ENCODE measurements around the gene ZNF474. TPM values are rescaled to one million over a fixed set of nuclear protein-coding genes. Genes with fewer than 3 reads are reported as not detected.

ZNF474 gene
- total RNA-seq, 1 experiment from 2014 or later: 0.56 TPM

GRCh38 chr5:122163121-122164069 is 34.0 kb downstream of the ZNF474 start:
- DNase-seq (ENCODE audit: unreplicated experiment): peak; percentile 92
- H3K27ac Mint-ChIP-seq (ENCODE audit: low read depth, unreplicated experiment): peak overlapping the region; percentile 81

GRCh38 chr5:122164070-122164435 is 34.7 kb downstream of the ZNF474 start:
- POLR2A ChIA-PET: interaction anchor here (0.7 to 3.9 kb wide), 26 partner anchors 9 to 1619 kb away, joined by 3 to 140 read pairs (median 6); partner anchors contain the start of genes LOX and SRFBP1
- peak overlapping the region; percentile 22 for H3K4me3 Mint-ChIP-seq (ENCODE audit: unreplicated experiment)

More at GRCh38 chr5:122163121-122164069, 34.0 kb downstream of the ZNF474 start:
- intact Hi-C loops (cut with micrococcal nuclease): loop anchor here (2.0 to 10.0 kb wide), 3 partner anchors 41 to 1549 kb away; no protein-coding TSS in a partner anchor
- BruUV-seq (replicated peaks): no TSS peak
- Mint-ChIP-seq H3K36me3 (ENCODE audit: insufficient read depth, unreplicated experiment) (no peaks in the 10 kb centered on the region), H3K9me3 (ENCODE audit: unreplicated experiment) (no peaks in the 10 kb centered on the region), H3K4me1 (ENCODE audit: insufficient read depth, unreplicated experiment) (peaks cover 23% of the 10 kb centered on the region), H3K4me3 (ENCODE audit: unreplicated experiment) (peak overlapping the region; percentile 22), H3K27me3 (ENCODE audit: insufficient read depth, unreplicated experiment) (no peaks in the 10 kb centered on the region)
- POLR2A ChIA-PET: interaction anchor here (0.6 to 3.9 kb wide), 31 partner anchors 8 to 1618 kb away, joined by 3 to 140 read pairs (median 5); partner anchors contain the start of genes LOX and SRFBP1
- CTCF ChIA-PET: interaction anchor here (0.6 to 3.2 kb wide), 23 partner anchors 7 to 872 kb away, joined by 3 to 29 read pairs (median 6); partner anchors contain the start of gene LOX
- TF ChIP-seq CTCF (IDR thresholded peaks at IDR 0.05; ENCODE audit: unreplicated experiment): no peak

GRCh38 chr5:122164831-122165558 is 35.6 kb downstream of the ZNF474 start:
- no peak for DNase-seq (ENCODE audit: unreplicated experiment)
- no peaks in the 10 kb centered on the region for H3K9me3 Mint-ChIP-seq (ENCODE audit: unreplicated experiment)
- no peak overlapping the region for H3K4me3 Mint-ChIP-seq (ENCODE audit: unreplicated experiment)
- CTCF ChIA-PET: interaction anchor here (0.6 to 3.2 kb wide), 16 partner anchors 9 to 542 kb away, joined by 3 to 29 read pairs (median 5); partner anchors contain the start of genes LOX and SRFBP1
- POLR2A ChIA-PET: interaction anchor here (1.3 to 3.9 kb wide), 10 partner anchors 10 to 203 kb away, joined by 5 to 140 read pairs (median 18); partner anchors contain the start of genes LOX and SRFBP1
- no peaks in the 10 kb centered on the region for H3K36me3 Mint-ChIP-seq (ENCODE audit: insufficient read depth, unreplicated experiment)
- no peak overlapping the region for H3K27ac Mint-ChIP-seq (ENCODE audit: low read depth, unreplicated experiment)
- no TSS peak for BruUV-seq (replicated peaks)
- peaks cover 23% of the 10 kb centered on the region for H3K4me1 Mint-ChIP-seq (ENCODE audit: insufficient read depth, unreplicated experiment)
- TF ChIP-seq CTCF (IDR thresholded peaks at IDR 0.05; ENCODE audit: unreplicated experiment): no peak
- no peaks in the 10 kb centered on the region for H3K27me3 Mint-ChIP-seq (ENCODE audit: insufficient read depth, unreplicated experiment)
- intact Hi-C loops (cut with micrococcal nuclease): loop anchor here (2.0 to 10.0 kb wide), 3 partner anchors 42 to 1550 kb away; no protein-coding TSS in a partner anchor

More at GRCh38 chr5:122164070-122164435, 34.7 kb downstream of the ZNF474 start:
- intact Hi-C loops (cut with micrococcal nuclease): loop anchor here (2.0 to 10.0 kb wide), 3 partner anchors 41 to 1549 kb away; no protein-coding TSS in a partner anchor
- Mint-ChIP-seq H3K36me3 (ENCODE audit: insufficient read depth, unreplicated experiment) (no peaks in the 10 kb centered on the region), H3K9me3 (ENCODE audit: unreplicated experiment) (no peaks in the 10 kb centered on the region), H3K27me3 (ENCODE audit: insufficient read depth, unreplicated experiment) (no peaks in the 10 kb centered on the region), H3K27ac (ENCODE audit: low read depth, unreplicated experiment) (peak overlapping the region; percentile 81), H3K4me1 (ENCODE audit: insufficient read depth, unreplicated experiment) (peaks cover 23% of the 10 kb centered on the region)
- no peak for DNase-seq (ENCODE audit: unreplicated experiment)
- no TSS peak for BruUV-seq (replicated peaks)
- no peak for TF ChIP-seq CTCF (IDR thresholded peaks at IDR 0.05; ENCODE audit: unreplicated experiment)
- CTCF ChIA-PET: interaction anchor here (0.6 to 3.2 kb wide), 22 partner anchors 8 to 872 kb away, joined by 3 to 29 read pairs (median 6); partner anchors contain the start of gene LOX
